Measurements from ENCODE around the gene LRRC45.

- TF ChIP-seq TOX (CRISPR knock-in tag; IDR thresholded peaks at IDR 0.05; ENCODE audit: borderline replicate concordance) (no peak), CSDC2 (CRISPR knock-in tag; IDR thresholded peaks at IDR 0.05) (no peak), SNAI2 (CRISPR knock-in tag; IDR thresholded peaks at IDR 0.05) (no peak), RARB (CRISPR knock-in tag; IDR thresholded peaks at IDR 0.05) (no peak), TSHZ2 (CRISPR knock-in tag; IDR thresholded peaks at IDR 0.05) (no peak), OSR1 (CRISPR knock-in tag; IDR thresholded peaks at IDR 0.05) (no peak), PPARA (CRISPR knock-in tag; IDR thresholded peaks at IDR 0.05; ENCODE audit: borderline replicate concordance) (no peak), PATZ1 (CRISPR knock-in tag; IDR thresholded peaks at IDR 0.05; ENCODE audit: borderline replicate concordance) (no peak), POU6F1 (CRISPR knock-in tag; IDR thresholded peaks at IDR 0.05; ENCODE audit: borderline replicate concordance, low read depth) (no peak)
Observed at GRCh38 chr17:82008258-82008940, 14.7 kb upstream of the LRRC45 start.
